Sigmoid colon (tissue), 7 donors: Measurements from ENCODE around the gene LRRC31. TPM values are rescaled to one million over a fixed set of nuclear protein-coding genes. Genes with fewer than 3 reads are reported as not detected.

ENCODE experiments used
- DNase-seq: peaks from one replicate; pipeline ENCODE4 v3.0.0-alpha.2; 2019
- H3K27ac ChIP-seq, 4 donors: fragments of 200-600 bp; sonication (generic); one replicate each; pipeline ENCODE4 v1.5.1; 2016 to 2019; ENCODE audit warnings: mild to moderate bottlenecking in 1 of 4
- H3K27me3 ChIP-seq, 3 donors: fragments of 200-600 bp; sonication (generic); one replicate each; pipeline ENCODE4 v1.5.1; 2019; ENCODE audit warnings: mild to moderate bottlenecking in 1 of 3
- H3K36me3 ChIP-seq, 4 donors: fragments of 200-600 bp; sonication (generic); one replicate each; pipeline ENCODE4 v1.5.1; 2016 to 2019
- H3K4me1 ChIP-seq, 4 donors: fragments of 200-600 bp; sonication (generic); one replicate each; pipeline ENCODE4 v1.5.1; 2017 to 2019
- H3K4me3 ChIP-seq, 4 donors: fragments of 200-600 bp; sonication (generic); one replicate each; pipeline ENCODE4 v1.5.1; 2017 to 2019; ENCODE audit warnings: mild to moderate bottlenecking in 2 of 4, moderate library complexity in 1 of 4
- H3K9me3 ChIP-seq, 4 donors: fragments of 200-600 bp in 3 of 4; sonication (generic) in 3 of 4; one replicate each; pipeline versions ENCODE4 v1.5.1 to v1.6.1; 2013 to 2019
- EP300 ChIP-seq, 4 donors: sonication (generic); formaldehyde crosslinking; IDR thresholded peaks; one replicate each; pipeline ENCODE4 v1.6.1; 2017; ENCODE audit warnings: antibody characterized with exemption in 4 of 4
- POLR2A ChIP-seq, 2 donors: fragments of 450-650 bp; IDR thresholded peaks; one replicate each; pipeline ENCODE4 v1.6.1; 2016; ENCODE audit warnings: antibody characterized with exemption in 2 of 2, mild to moderate bottlenecking in 2 of 2, moderate library complexity in 2 of 2
- POLR2AphosphoS5 ChIP-seq, 4 donors: sonication (generic); formaldehyde crosslinking; IDR thresholded peaks; one replicate each; pipeline ENCODE4 v1.6.1; 2017; ENCODE audit warnings: antibody characterized with exemption in 4 of 4
- WGBS, 2 donors: extraction: QIAGEN DNeasy Blood & Tissue Kit; methylation state at CpG; one replicate each; pipeline ENCODE4 v1.1.7; 2013; 5-methylcytosine and 5-hydroxymethylcytosine counted together
- intact Hi-C: fragments of 100-400 bp; cut with DNase I; formaldehyde crosslinking; loops from one replicate; pipeline ENCODE4 v1.15.1; 2023
- polyA plus RNA-seq, 3 donors: library from polyadenylated mRNA; stranded (reverse); fragments of 200-250 nt; gene quantifications; one replicate each; pipeline ENCODE4 v1.2.3, GENCODE V29; 2013
- total RNA-seq, 4 donors: library from RNA; depleted of rRNA; stranded (reverse); fragments of >200 nt; gene quantifications; one replicate each; pipeline ENCODE4 v1.1.0, GENCODE V29; 2016
- TF ChIP-seq, protein P1 (sequence below), 4 experiments: fragments of 450-650 bp in 3 of 4; fragments of 200-600 bp in 1 of 4; IDR thresholded peaks; one replicate each; pipeline ENCODE4 v1.5.1; 2016 to 2019; ENCODE audit warnings: antibody characterized with exemption in 4 of 4, mild to moderate bottlenecking in 3 of 4, moderate library complexity in 2 of 4
- donor health status: healthy with polysubstance abuse.
- donor health status: Bipolar disorder and iron deficiency.
- donor health status: healthy.

The LRRC31 gene
- total and polyA plus RNA-seq, 7 donors, result 0.36 to 81.1 (median 31.2) TPM; not detected in 3

DNA sequence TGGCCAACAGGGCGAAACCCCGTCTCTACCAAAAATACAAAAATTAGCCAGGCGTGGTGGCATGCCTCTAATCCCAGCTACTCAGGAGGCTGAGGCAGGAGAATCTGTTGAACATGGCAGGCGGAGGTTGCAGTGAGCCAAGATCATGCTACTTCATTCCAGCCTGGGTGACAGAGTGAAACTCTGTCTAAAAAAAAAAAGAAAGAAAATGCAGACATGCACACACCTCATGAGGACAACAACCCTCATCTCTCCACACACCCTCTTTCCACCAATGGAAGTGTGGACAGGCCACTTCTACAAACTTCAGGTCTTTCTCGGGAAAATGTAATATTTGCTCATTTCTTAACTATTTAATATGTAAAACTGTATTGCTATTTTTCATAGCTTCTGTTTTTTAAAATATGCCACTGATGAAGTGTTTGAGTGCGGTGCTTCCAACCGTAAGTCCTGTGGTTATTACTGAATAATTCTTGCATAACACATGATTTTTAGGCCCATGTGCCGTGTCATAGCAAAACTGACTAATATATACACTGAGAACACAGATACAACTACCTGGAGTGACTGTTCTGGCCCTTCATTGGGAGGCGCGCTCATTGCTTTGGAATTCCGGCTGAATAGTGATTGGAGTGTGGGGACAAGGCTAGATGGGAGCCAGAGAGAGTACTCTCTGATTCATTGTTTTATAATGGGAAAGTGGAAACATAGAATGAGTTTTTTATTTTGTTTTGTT, 23.1 kb downstream of the LRRC31 start:
- no peak overlapping the region for H3K27ac ChIP-seq
- no peaks in the 10 kb centered on the region for H3K9me3 ChIP-seq
- TF ChIP-seq EP300 (IDR thresholded peaks at IDR 0.05), result no peak
- TF ChIP-seq POLR2AphosphoS5 (IDR thresholded peaks at IDR 0.05), result no peak
- no peak for TF ChIP-seq POLR2A (IDR thresholded peaks at IDR 0.05)
- TF ChIP-seq, protein P1, sequence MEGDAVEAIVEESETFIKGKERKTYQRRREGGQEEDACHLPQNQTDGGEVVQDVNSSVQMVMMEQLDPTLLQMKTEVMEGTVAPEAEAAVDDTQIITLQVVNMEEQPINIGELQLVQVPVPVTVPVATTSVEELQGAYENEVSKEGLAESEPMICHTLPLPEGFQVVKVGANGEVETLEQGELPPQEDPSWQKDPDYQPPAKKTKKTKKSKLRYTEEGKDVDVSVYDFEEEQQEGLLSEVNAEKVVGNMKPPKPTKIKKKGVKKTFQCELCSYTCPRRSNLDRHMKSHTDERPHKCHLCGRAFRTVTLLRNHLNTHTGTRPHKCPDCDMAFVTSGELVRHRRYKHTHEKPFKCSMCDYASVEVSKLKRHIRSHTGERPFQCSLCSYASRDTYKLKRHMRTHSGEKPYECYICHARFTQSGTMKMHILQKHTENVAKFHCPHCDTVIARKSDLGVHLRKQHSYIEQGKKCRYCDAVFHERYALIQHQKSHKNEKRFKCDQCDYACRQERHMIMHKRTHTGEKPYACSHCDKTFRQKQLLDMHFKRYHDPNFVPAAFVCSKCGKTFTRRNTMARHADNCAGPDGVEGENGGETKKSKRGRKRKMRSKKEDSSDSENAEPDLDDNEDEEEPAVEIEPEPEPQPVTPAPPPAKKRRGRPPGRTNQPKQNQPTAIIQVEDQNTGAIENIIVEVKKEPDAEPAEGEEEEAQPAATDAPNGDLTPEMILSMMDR (IDR thresholded peaks at IDR 0.05), result no peak
- WGBS, 2 donors, result 81 to 95% methylated on average over 11 of the region's 11 CpGs
- H3K36me3 ChIP-seq, result no peaks in the 10 kb centered on the region
- H3K27me3 ChIP-seq, result no peaks in the 10 kb centered on the region
- DNase-seq, result no peak
- H3K4me1 ChIP-seq, result peaks cover 0 to 6% (median 0%) of the 10 kb centered on the region in 4 donors
- intact Hi-C loops, result no loop called here
- H3K4me3 ChIP-seq, result no peak overlapping the region

GRCh38 chr3:169842960-169843359, 26.8 kb downstream of the LRRC31 start:
- no peak overlapping the region for H3K27ac ChIP-seq
- no peak overlapping the region for H3K4me3 ChIP-seq
- no peaks in the 10 kb centered on the region for H3K36me3 ChIP-seq
- no peaks in the 10 kb centered on the region for H3K27me3 ChIP-seq
- no peaks in the 10 kb centered on the region for H3K9me3 ChIP-seq
- DNase-seq, result no peak
- H3K4me1 ChIP-seq, result no peaks in the 10 kb centered on the region
- TF ChIP-seq, protein P1 (IDR thresholded peaks at IDR 0.05), result no peak
- TF ChIP-seq POLR2AphosphoS5 (IDR thresholded peaks at IDR 0.05) (no peak), POLR2A (IDR thresholded peaks at IDR 0.05) (no peak), EP300 (IDR thresholded peaks at IDR 0.05) (no peak)
- intact Hi-C loops, result no loop called here
- 61 to 80% methylated on average over 3 of the region's 3 CpGs for WGBS, 2 donors

- DNase-seq, result no peak
- WGBS, 2 donors, result 67 to 70% methylated on average over 4 of the region's 4 CpGs
- intact Hi-C loops, result no loop called here
Measured at GRCh38 chr3:169841171-169841570, 28.6 kb downstream of the LRRC31 start.

GRCh38 chr3:169838511-169839030, 31.2 kb downstream of the LRRC31 start:
- no peak for DNase-seq
- no peaks in the 10 kb centered on the region for H3K27me3 ChIP-seq
- 96 to 100% methylated on average over 1 of the region's 1 CpG for WGBS, 2 donors
- intact Hi-C loops, result no loop called here
- TF ChIP-seq POLR2AphosphoS5 (IDR thresholded peaks at IDR 0.05), result no peak
- no peaks in the 10 kb centered on the region for H3K4me1 ChIP-seq
- H3K36me3 ChIP-seq, result no peaks in the 10 kb centered on the region
- no peaks in the 10 kb centered on the region for H3K9me3 ChIP-seq
- H3K27ac ChIP-seq, result no peak overlapping the region
- no peak overlapping the region for H3K4me3 ChIP-seq

More at GRCh38 chr3:169841171-169841570, 28.6 kb downstream of the LRRC31 start:
- H3K9me3 ChIP-seq, result no peaks in the 10 kb centered on the region
- H3K36me3 ChIP-seq, result no peaks in the 10 kb centered on the region
- H3K27ac ChIP-seq, result no peak overlapping the region
- H3K27me3 ChIP-seq, result no peaks in the 10 kb centered on the region
- TF ChIP-seq POLR2A (IDR thresholded peaks at IDR 0.05), result no peak
- TF ChIP-seq, protein P1 (IDR thresholded peaks at IDR 0.05), result no peak
- no peak for TF ChIP-seq EP300 (IDR thresholded peaks at IDR 0.05)
- no peak for TF ChIP-seq POLR2AphosphoS5 (IDR thresholded peaks at IDR 0.05)
- no peaks in the 10 kb centered on the region for H3K4me1 ChIP-seq
- no peak overlapping the region for H3K4me3 ChIP-seq

DNA sequence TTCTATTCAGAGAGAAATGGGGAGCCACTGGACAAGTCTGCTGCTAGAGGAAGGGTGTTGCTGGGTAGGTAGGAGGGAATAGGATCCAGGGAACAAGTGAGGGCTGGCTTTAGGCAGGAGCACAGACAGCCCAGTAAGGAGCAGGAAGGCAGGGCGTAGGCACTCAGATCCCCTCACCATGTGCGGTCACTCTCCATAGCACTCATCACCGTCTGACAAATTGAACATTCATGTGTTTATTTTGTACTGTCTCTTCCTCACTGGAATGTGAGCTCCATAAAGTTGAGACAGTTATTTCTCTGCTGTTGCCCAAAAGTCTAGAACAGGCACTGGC, 32.8 kb downstream of the LRRC31 start:
- Histone ChIP-seq H3K27me3 (no peaks in the 10 kb centered on the region), H3K4me3 (no peak overlapping the region), H3K36me3 (no peaks in the 10 kb centered on the region), H3K9me3 (no peaks in the 10 kb centered on the region), H3K27ac (no peak overlapping the region), H3K4me1 (no peaks in the 10 kb centered on the region)
- intact Hi-C loops, result no loop called here
- DNase-seq, result no peak
- WGBS, 2 donors, result 88 to 91% methylated on average over 3 of the region's 3 CpGs
- TF ChIP-seq, protein P1 (IDR thresholded peaks at IDR 0.05), result no peak
- TF ChIP-seq POLR2A (IDR thresholded peaks at IDR 0.05), result no peak
- TF ChIP-seq POLR2AphosphoS5 (IDR thresholded peaks at IDR 0.05), result no peak
